Renal cortex interstitium (tissue), 15 donors: ENCODE measurements around the gene CASS4. TPM values are rescaled to one million over a fixed set of nuclear protein-coding genes. Genes with fewer than 3 reads are reported as not detected.
A peak's percentile ranks its signal among the peaks of the same experiment; 100 is the strongest.

Source experiments
- DNase-seq, 11 donors: peaks; one replicate each; pipeline ENCODE4 v3.0.0-alpha.2; 2013; ENCODE audit warnings: low read depth in 9 of 11, low spot score in 4 of 11; ENCODE audit errors: extremely low read depth in 1 of 11
- long read RNA-seq, 16 experiments: transcript quantifications; one replicate each; lab custom pipeline, GENCODE V29; 2026
- polyA plus RNA-seq, 3 donors: library from polyadenylated mRNA; unstranded; fragments of 120-200 nt; gene quantifications; one replicate each; pipeline ENCODE4 v1.2.1, GENCODE V29; 2013; ENCODE audit not compliant: insufficient read length in 3 of 3

The CASS4 gene, protein sequence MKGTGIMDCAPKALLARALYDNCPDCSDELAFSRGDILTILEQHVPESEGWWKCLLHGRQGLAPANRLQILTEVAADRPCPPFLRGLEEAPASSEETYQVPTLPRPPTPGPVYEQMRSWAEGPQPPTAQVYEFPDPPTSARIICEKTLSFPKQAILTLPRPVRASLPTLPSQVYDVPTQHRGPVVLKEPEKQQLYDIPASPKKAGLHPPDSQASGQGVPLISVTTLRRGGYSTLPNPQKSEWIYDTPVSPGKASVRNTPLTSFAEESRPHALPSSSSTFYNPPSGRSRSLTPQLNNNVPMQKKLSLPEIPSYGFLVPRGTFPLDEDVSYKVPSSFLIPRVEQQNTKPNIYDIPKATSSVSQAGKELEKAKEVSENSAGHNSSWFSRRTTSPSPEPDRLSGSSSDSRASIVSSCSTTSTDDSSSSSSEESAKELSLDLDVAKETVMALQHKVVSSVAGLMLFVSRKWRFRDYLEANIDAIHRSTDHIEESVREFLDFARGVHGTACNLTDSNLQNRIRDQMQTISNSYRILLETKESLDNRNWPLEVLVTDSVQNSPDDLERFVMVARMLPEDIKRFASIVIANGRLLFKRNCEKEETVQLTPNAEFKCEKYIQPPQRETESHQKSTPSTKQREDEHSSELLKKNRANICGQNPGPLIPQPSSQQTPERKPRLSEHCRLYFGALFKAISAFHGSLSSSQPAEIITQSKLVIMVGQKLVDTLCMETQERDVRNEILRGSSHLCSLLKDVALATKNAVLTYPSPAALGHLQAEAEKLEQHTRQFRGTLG
- 1 to 10 TPM; 2.9 to 3.3 (median 3.1) TPM for polyA plus RNA-seq
- long read RNA-seq, donor 1, result 0 reads
- long read RNA-seq, donor 2, result 0 reads
- long read RNA-seq, donor 3, result 0 reads
- long read RNA-seq, donor 4, result 0 reads
- long read RNA-seq, donor 5, partial matches to known transcripts, result 0 of 2 reads
- long read RNA-seq, donor 5, other reads (novel, unspliced or antisense), result 0 of 2 reads
- long read RNA-seq, donor 6, partial matches to known transcripts, result 0 of 1 reads
- long read RNA-seq, donor 6, other reads (novel, unspliced or antisense), result 0 of 1 reads
- long read RNA-seq, donor 7, result 0 reads
- long read RNA-seq, donor 8, result 0 reads
- long read RNA-seq, donor 9, partial matches to known transcripts, result 0 of 1 reads
- long read RNA-seq, donor 9, other reads (novel, unspliced or antisense), result 0 of 1 reads
- long read RNA-seq, donor 10, result 0 reads
- long read RNA-seq, donor 11, result 0 reads
- long read RNA-seq, donor 12, result 0 reads
- long read RNA-seq, donor 13, result 0 reads
- long read RNA-seq, donor 14, result 0 reads
- long read RNA-seq, donor 15, result 0 reads
- long read RNA-seq, donor 16, partial matches to known transcripts, result 0 of 1 reads
- long read RNA-seq, donor 16, other reads (novel, unspliced or antisense), result 0 of 1 reads

DNA sequence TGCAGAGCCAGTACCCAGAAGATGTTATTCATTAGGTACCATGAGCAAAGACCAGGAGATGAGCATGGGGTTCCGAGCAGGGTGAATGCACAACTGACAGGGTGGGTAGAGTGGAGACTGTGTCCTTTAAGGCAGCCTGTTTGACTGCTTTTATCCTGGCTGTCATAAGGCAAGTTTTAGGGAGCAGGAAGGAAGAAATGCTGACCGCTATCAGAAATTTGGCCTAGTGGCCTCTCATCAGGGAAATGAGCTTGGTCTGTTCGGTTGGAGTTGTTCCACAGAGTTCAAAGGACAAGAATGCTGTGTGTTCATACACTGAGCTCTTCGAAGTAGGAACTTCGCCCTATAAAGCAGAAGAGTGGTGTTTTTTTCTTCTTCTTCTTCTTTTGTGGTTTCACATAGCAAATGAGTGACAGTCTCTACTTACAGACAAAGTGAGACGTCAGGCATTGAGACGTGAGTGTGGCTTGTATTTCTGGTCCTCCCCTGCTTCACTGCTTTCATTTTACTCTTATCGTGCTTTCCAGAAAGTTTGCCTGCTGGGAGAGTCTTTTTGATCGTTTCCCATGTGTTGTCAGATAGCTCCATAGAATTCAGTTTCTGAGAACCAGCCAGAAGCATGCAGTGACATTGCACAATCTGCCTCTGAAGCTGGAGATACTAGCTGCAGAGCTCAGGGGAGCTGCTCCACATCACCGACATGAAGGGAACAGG is at the start of gene CASS4:
Gene CASS4 (plus strand): TSS at position 502 of the 714 bp plus-strand sequence. CDS start 199 bp downstream, at position 701.
- DNase-seq, result peak in 7 of 11 donors; percentile 26 to 69 (median 44)

DNA sequence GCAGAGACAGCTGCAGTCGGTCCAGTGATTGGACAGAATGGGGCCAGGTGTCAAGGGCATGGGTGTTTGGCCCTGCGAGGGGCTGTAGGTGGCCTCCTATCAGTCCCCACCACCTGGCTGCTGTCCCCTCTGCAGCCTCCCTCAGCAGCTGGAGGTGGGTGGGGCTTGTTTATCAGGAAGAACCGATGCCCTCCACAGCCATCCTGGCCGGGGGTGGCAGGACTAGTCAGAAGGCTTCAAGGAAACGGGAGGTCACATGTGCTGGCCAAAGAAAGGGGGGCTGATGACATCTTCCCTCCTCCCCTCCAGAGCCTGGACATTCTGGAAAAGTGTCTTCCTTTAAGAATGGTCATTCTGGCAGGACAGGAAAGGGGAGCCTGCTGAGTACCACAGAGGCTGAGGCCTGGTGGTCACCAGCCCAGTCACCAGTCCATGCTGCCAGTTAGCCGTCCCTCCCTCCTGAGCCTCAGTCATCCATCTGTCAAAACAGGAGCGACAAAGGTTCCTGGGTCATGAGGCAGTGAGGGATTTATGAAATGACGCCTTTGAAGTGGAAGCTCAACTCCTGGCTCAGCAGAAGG is 49.1 kb upstream of the CASS4 start:
- no peak for DNase-seq

DNA sequence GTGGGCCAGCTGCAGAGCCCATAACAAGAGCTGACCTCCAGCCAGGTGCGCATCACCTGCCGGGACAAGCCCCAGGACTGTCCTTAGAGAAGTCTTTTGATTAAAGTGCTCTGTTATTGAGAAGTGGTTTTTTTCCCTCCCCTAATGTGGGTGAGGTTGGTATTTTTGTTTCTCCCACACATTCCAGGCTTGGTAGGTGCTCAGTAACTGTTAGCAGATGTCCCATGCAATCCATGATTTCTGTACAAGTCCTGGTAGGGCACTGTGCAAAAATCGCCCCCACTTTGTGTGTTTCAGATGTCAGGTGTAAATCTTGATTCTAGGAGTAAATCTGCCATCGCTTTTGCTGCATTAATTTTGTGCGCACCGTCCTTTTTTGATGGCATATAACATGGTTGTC is 48.6 kb upstream of the CASS4 start:
- no peak for DNase-seq

DNA sequence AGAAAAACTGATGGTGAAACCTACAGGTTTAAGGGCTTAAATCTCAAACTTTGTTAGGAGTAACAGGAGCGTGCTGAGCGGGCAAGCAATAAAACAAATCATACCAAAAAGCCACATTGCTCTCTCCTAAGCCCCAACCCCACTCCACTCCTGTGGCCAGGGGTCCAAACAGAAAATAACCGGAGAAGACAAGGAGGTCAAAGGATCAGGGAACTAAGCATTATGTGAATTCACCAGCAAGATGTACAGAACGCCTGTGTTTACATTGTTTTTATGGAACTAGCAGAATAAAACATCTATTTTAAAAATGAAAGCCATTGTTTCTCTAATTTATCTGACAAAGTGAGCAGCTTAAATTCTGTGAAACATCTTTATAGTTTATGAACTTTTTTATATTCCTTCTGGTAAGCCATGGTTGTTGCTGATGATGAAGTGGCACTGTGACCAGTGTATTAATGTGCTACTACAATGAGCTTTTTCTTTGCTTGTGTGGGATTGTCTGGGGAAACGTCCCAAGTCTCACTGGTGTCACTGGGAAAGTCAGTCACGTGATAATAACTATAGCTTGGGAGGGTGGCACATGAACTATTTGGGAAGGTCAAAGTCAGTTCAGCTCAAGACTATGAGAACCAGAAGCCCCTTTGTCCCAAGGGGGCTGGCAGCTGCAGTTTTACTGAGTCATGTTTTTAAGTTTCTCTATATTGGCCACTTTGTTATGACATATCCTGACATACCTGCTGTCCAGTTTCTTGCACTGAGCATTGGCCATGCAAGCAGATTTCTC is 43.5 kb upstream of the CASS4 start:
- no peak for DNase-seq

DNA sequence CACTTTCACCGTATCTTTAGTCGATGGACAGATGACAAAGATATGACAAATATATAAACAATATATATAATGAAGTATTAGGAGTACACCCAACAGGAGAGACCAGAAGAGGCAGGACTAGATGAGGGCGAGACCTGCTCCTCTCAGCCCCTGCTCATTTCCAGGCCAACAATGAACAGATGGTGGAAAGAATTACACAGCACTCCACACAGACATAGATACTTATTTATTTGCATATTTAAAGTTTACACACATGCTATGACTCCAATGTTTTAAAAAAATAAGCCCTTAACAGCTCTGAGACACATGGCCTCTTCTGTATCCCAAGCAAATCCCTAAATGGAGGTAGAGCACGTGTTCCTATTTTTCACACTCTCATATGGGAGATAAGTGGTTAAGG is 42.9 kb upstream of the CASS4 start:
- no peak for DNase-seq

DNA sequence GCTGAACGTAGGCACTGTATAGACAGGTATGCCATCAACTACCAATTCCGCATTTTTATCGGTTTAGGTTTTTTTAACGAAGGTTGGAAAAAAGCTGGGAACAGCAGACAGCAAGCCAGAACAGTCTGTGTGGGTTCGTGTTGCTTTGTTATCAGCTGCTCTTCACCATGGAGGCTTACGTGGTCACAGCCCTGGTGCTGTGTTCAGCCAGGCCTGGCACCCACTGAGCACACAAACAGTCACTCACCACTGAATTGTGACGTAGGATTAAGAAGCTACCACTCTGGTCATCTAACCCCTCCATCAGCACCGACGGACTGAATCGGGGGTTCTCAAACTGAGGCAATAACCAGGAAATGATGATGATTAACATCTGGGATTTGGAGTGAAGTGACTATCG is 40.1 kb upstream of the CASS4 start:
- DNase-seq, result no peak

DNA sequence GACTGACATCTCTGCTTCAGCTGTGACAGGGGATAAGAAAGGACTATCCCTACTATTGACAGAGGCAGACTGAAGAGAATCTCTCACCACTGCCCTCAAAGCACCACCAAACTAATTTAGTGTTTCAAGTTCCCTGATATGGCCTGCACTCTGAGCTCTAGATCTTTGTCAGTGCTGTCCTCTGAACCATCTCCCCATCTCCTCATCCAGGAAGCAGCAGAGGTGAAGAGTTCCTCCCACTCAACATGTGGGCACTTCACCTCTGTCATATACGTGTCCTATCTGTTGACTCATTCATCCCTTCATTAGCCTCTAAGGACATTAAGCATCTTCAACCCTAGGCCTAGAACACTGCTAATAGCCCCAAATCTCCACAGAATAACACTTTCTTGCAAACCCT is 39.2 kb upstream of the CASS4 start:
- DNase-seq, result no peak

DNA sequence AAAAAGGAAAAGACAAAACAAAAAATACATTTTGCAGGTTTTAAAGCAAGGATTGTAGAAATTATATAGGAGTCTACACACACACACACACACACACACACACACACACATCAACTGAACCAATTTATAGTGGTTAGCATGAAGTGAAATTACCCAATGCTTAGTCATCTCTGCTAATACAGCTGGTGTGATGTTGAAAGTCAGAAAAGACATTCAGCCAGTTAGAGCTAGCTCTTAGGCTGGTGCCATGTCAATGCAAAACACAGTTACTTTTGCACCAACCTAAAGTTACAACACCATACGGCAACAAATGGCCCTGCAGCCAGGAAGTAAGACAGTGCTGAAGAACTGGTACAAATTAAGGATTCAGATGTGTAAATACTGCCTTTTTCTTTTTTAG is 38.1 kb upstream of the CASS4 start:
- DNase-seq, result no peak

DNA sequence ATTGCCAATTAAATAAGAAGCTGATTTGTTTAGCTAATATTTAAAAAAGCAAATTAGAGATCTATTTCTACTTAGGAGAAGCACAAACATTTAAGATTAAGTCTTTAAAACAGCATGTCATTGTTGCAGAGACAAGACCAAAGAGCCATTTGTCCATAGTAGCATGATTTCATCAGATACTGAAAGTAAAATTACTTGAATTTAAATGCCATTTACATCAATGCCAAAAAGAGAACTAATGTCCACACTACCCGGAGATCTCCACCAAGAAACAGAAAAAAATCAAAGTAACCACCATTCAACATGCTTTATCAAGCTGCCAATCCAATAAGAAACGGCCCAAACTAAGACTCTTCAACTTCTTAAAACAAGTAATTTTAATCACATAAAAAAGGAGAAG is 35.7 kb upstream of the CASS4 start:
- DNase-seq, result no peak

DNA sequence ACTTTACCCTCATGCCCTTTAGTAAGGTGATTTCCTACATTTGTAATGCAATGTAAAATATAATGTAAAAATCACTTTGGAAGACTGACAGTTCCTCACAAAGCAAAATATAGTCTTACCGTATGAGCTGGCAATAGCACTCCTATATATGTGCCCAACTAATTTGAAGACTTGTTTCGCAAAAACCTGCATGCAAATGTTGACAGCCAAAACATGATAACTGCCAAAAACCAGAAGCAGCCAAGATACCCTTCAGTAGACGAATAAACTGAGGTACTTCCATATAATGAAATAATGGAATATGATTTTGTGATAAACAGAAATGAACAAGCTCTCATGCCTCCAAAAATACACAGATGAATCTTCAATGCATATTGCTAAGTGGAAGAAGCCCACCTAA is 33.7 kb upstream of the CASS4 start:
- DNase-seq, result no peak

DNA sequence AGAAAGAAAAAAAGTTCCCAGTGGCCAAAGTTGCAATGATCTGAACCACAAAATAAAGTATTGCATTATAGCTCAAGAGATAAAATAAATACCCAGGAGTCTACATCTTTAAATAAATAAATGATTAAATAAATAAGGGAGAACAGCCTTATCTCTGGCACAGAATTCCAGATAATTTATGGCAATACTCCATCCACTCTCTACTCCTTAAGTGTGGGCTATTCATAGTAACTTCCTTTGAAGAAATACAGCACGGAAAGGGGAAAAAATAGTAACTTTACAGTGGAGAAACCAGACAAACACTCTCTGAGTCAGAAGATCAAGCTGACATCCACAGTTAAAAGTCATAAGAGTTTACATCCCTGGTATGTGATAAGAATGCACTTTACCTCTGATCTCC is 31.7 kb upstream of the CASS4 start:
- DNase-seq, result no peak

DNA sequence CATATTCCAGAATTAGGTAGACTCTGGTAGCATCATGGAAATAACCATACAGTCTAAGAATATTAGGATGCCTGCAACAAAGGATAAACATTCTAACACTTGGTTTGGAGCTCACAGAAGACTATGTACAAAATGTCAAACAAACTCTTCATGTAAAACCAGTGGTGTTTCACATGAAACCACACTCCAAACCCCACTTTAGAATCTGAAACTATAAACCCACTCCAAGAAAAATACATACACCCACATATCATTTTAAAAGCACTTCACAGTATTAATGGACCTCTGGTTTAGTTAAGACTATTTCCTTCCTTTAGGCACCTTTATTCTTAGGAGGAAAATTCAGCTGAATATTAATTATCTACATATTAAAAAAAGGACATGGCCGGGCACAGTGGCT is 30.6 kb upstream of the CASS4 start:
- no peak for DNase-seq

DNA sequence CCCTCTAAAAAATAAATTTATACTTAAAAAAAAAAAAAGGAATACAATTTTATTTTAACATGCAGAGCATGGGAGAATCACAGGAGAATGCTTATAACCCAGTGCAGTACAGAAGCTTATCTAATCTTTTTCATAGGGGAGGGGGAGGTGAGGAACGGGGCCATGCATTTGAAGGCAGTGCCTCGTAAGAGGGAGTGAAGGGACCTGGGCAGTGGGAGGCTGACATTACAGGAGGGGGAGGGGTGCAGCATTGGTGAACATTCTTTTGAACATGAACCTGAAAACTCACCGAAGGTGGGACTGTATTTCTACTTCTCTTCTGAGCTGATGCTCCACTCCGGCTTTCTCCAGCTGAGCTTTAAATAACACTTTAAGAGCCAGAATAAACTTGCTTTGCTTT is 29.4 kb upstream of the CASS4 start:
- DNase-seq, result no peak

DNA sequence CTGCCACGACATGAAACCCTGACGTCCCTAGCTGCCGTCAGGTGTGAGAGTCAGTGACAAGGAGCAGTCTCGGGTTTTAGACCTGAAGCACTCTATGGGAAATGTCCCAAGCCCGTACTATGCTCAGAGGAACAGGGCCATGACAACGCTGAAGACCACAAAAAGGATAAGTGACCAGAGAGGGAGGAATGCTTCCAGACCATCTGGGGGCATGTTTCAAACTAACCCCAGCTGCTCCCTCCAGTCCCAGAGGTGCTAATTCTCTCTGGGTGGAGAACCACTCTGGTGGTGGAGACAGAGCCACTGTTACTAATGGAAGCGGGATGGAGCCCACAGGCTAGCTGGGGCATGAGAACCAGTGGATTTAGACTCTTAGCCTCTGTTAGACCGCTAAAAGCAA is 28.7 kb upstream of the CASS4 start:
- no peak for DNase-seq

DNA sequence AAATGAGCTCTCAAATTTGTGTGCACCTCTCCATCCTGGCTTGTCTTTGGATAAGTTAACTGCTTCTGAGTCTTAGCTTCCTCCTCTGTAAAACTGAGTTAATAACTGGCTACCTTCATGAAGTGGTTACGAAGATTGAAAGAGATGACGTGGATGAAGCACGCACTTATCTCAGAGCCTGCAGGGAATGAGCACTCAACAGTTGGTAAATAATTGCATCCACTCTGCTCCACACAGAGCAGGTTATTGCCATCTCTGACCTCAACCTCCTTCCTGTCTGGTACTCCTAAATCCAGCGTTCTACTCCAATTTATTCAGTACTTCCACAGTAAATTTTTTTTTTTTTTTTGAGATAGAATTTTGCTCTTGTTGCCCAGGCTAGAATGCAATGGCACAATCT is 26.9 kb upstream of the CASS4 start:
- DNase-seq, result no peak

DNA sequence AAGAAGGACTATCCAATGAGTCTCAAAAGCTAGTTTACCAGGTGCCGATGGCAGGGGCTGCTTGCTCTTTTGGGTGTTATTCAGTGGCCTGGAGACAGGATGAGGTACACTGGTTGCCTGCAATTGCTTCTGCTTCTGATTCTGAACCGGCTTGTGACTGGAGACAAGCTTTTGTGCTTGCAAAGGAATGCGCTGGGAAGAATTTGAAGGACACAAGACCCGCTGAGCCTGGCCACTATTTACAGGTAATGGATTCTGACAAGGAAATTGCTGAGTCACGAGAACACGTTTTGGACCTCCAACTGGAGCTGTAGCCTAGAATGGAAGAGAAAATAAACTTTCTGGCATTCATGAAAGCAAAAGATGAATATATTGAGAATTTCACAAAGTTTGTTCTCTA is 25.8 kb upstream of the CASS4 start:
- DNase-seq, result no peak

DNA sequence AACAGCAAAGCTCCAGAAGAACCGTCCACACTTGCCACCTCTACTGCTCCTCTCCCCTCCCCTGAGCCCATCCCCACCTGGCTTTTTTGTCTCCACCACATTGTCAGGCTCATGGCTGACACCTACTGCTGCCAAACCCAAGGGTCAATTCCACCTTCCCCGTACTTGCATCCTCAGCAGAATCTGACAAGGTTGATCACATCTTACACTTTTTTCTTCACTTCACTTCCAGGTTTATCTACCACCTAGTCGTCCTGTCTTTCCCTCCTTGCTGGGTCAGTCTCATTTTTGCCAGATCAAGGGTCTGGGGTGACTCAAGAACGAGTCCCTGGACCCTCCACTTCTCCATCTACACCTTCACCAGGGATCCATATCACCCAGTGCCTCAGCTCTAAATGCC is 23.2 kb upstream of the CASS4 start:
- DNase-seq, result no peak

DNA sequence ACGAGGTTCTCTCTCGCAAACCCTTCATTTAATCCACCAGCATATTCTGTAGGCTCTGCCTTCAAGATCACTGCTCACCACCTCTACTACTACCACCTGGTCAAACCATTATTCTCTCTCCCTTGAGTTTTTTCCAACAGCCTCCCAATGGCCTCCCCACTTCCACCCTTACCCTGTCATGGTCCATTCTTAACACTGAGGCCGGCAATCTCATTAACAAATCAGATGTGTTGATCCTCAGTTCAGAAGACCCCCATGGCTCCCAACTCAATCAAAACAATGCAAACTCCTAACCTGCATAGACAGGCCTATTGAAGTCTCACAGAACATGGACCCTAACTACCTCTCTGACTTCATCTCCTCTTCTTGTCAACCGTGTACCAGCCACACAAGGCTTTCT is 22.3 kb upstream of the CASS4 start:
- no peak for DNase-seq
